Endodermal cell (in vitro differentiated cells): ENCODE measurements around the gene INHBE. TPM values are rescaled to one million over a fixed set of nuclear protein-coding genes. Genes with fewer than 3 reads are reported as not detected.
A peak's percentile ranks its signal among the peaks of the same experiment; 100 is the strongest.

Source experiments
- DNase-seq: peaks from one replicate; pipeline ENCODE4 v3.0.0-alpha.2; 2017
- H3K27ac ChIP-seq: 2 replicates; pipeline ENCODE4 v1.5.1; 2013; ENCODE audit warnings: mild to moderate bottlenecking, low read depth, low read length, moderate library complexity
- H3K27me3 ChIP-seq: 2 replicates; pipeline ENCODE4 v1.6.1; 2013; ENCODE audit warnings: mild to moderate bottlenecking, low read length, moderate library complexity; ENCODE audit not compliant: insufficient read depth, control insufficient read depth, poor library complexity, severe bottlenecking
- H3K36me3 ChIP-seq: 2 replicates; pipeline ENCODE4 v1.7.0; 2013; ENCODE audit warnings: mild to moderate bottlenecking, low read length, moderate library complexity; ENCODE audit not compliant: control insufficient read depth, insufficient read depth
- H3K4me1 ChIP-seq: one replicate; pipeline ENCODE4 v1.7.0; 2013; ENCODE audit warnings: low read length; ENCODE audit not compliant: control insufficient read depth, insufficient read depth
- H3K4me3 ChIP-seq: 2 replicates; pipeline ENCODE4 v1.5.1; 2013; ENCODE audit warnings: mild to moderate bottlenecking, low read length, moderate library complexity
- H3K9ac ChIP-seq: 2 replicates; pipeline ENCODE4 v1.6.1; 2013; ENCODE audit warnings: mild to moderate bottlenecking, low read length, moderate library complexity; ENCODE audit not compliant: poor library complexity, severe bottlenecking; ENCODE audit errors: extremely low read depth
- H3K9me3 ChIP-seq: 2 replicates; pipeline ENCODE4 v1.6.1; 2013; ENCODE audit warnings: mild to moderate bottlenecking, low read length, moderate library complexity; ENCODE audit not compliant: control insufficient read depth
- H3K27ac Mint-ChIP-seq: 2 replicates; pipeline ENCODE4 v1.8.0; 2020; ENCODE audit warnings: mixed read lengths
- H3K27me3 Mint-ChIP-seq: 2 replicates; pipeline ENCODE4 v1.8.0; 2021; ENCODE audit warnings: mild to moderate bottlenecking, mixed read lengths; ENCODE audit not compliant: insufficient read depth
- H3K36me3 Mint-ChIP-seq: 2 replicates; pipeline ENCODE4 v1.8.0; 2020; ENCODE audit warnings: low read depth, mixed read lengths
- H3K4me1 Mint-ChIP-seq: 2 replicates; pipeline ENCODE4 v1.8.0; 2020; ENCODE audit warnings: mixed read lengths
- H3K4me3 Mint-ChIP-seq: 2 replicates; pipeline ENCODE4 v1.8.0; 2020; ENCODE audit warnings: mild to moderate bottlenecking, moderate library complexity, mixed read lengths
- H3K9me3 Mint-ChIP-seq: 2 replicates; pipeline ENCODE4 v1.8.0; 2020; ENCODE audit warnings: mild to moderate bottlenecking, mixed read lengths
- CTCF ChIP-seq: fragments of 200-600 bp; sonication (generic); conservative IDR thresholded peaks from 2 replicates; pipeline ENCODE4 v1.5.0; 2021; ENCODE audit warnings: antibody characterized with exemption, mild to moderate bottlenecking
- WGBS, 2 experiments: methylation state at CpG; one replicate each; pipeline versions ENCODE4 v1.1.5 to v1.1.7; 2013; ENCODE audit warnings: missing lambda C conversion rate in 2 of 2, mixed read lengths in 1 of 2; ENCODE audit not compliant: insufficient coverage in 1 of 2, insufficient read length in 1 of 2; 5-methylcytosine and 5-hydroxymethylcytosine counted together
- total RNA-seq, 2 donors: library from RNA; stranded (reverse); fragmentation: NEBNext Ultra II Directional in 1 of 2; extraction: Animal tissue kit (Norgen Biotek cat#: 25700) in 1 of 2; gene quantifications; 2 replicates in 1 of 2; 3 replicates in 1 of 2; pipeline ENCODE4 v1.2.1, GENCODE V29; 2021

The INHBE gene
- total RNA-seq, 2 donors from 2014 or later, result 0.24 to 0.29 TPM

- no peak within 1 kb of the TSS for H3K27ac ChIP-seq
- no peaks in the 10 kb centered on the region for H3K36me3 Mint-ChIP-seq
- H3K27me3 Mint-ChIP-seq, result peaks cover 44% of the 10 kb centered on the region
- H3K27ac Mint-ChIP-seq, result no peak within 1 kb of the TSS
- no peak for TF ChIP-seq CTCF
- H3K9me3 ChIP-seq, result no peaks in the 10 kb centered on the region
- no peaks in the 10 kb centered on the region for H3K4me1 ChIP-seq
- H3K9ac ChIP-seq, result no peak within 1 kb of the TSS
- H3K4me3 ChIP-seq, result no peak within 1 kb of the TSS
- WGBS, 2 experiments, result 93 to 96% methylated on average over 4 to 6 of the region's 6 CpGs
- peaks cover 33% of the 10 kb centered on the region for H3K4me1 Mint-ChIP-seq
- no peak for DNase-seq
- H3K9me3 Mint-ChIP-seq, result no peaks in the 10 kb centered on the region
- H3K4me3 Mint-ChIP-seq, result no peak within 1 kb of the TSS
- H3K27me3 ChIP-seq, result peaks cover 29% of the 10 kb centered on the region
- H3K36me3 ChIP-seq, result no peaks in the 10 kb centered on the region
These were observed 24.4 kb downstream of the INHBE start, which contains the start of gene ARHGAP9 for GRCh38 chr12:57479376-57480115. TSS of gene ARHGAP9 (minus strand) at chr12:57479866. CDS start at chr12:57479406, 460 bp downstream.

GRCh38 chr12:57481671-57482070 is 26.6 kb downstream of the INHBE start:
- H3K4me3 ChIP-seq, result no peak overlapping the region

GRCh38 chr12:57483466-57483865 is 28.4 kb downstream of the INHBE start:
- Histone ChIP-seq H3K27me3 (no peaks in the 10 kb centered on the region), H3K36me3 (no peaks in the 10 kb centered on the region), H3K9me3 (no peaks in the 10 kb centered on the region), H3K4me1 (no peaks in the 10 kb centered on the region), H3K4me3 (no peak overlapping the region), H3K9ac (no peak overlapping the region), H3K27ac (no peak overlapping the region)
- WGBS, 2 experiments, result 80 to 82% methylated on average over 3 to 5 of the region's 5 CpGs
- peak overlapping the region; percentile 5 for H3K27ac Mint-ChIP-seq
- peaks cover 9% of the 10 kb centered on the region for H3K27me3 Mint-ChIP-seq
- no peak overlapping the region for H3K4me3 Mint-ChIP-seq
- DNase-seq, result no peak
- no peaks in the 10 kb centered on the region for H3K9me3 Mint-ChIP-seq
- TF ChIP-seq CTCF, result no peak
- no peaks in the 10 kb centered on the region for H3K36me3 Mint-ChIP-seq
- peaks cover 17% of the 10 kb centered on the region for H3K4me1 Mint-ChIP-seq

More at GRCh38 chr12:57481671-57482070, 26.6 kb downstream of the INHBE start:
- no peak for DNase-seq
- H3K27ac ChIP-seq, result no peak overlapping the region
- Mint-ChIP-seq H3K27me3 (peaks cover 23% of the 10 kb centered on the region), H3K4me3 (no peak overlapping the region), H3K4me1 (peaks cover 29% of the 10 kb centered on the region), H3K36me3 (no peaks in the 10 kb centered on the region), H3K9me3 (no peaks in the 10 kb centered on the region), H3K27ac (no peak overlapping the region)
- TF ChIP-seq CTCF, result no peak
- H3K27me3 ChIP-seq, result peaks cover 8% of the 10 kb centered on the region
- 89% methylated on average over 1 of the region's 1 CpG; no CpG with 5 or more reads in 1 of the 2 experiments for WGBS, 2 experiments
- H3K9me3 ChIP-seq, result no peaks in the 10 kb centered on the region
- no peak overlapping the region for H3K9ac ChIP-seq
- no peaks in the 10 kb centered on the region for H3K4me1 ChIP-seq
- no peaks in the 10 kb centered on the region for H3K36me3 ChIP-seq
